Measurements from ENCODE around the gene HHATL. TPM values are rescaled to one million over a fixed set of nuclear protein-coding genes. Genes with fewer than 3 reads are reported as not detected.

HHATL gene
- total RNA-seq, 2 donors from 2014 or later: not detected

- peak; percentile 45 for ATAC-seq
- Mint-ChIP-seq H3K4me3 (no peak overlapping the region), H3K27me3 (peaks cover 4% of the 10 kb centered on the region), H3K4me1 (peaks cover 5% of the 10 kb centered on the region), H3K27ac (no peak overlapping the region), H3K36me3 (ENCODE audit: low read depth) (no peaks in the 10 kb centered on the region)
- no peaks in the 10 kb centered on the region for H3K9me3 ChIP-seq (ENCODE audit: control insufficient read depth, low read length, poor library complexity, severe bottlenecking)
- no peak for DNase-seq
These were observed 38.8 kb downstream of the HHATL start for GRCh38 chr3:42663581-42664437.

GRCh38 chr3:42662813-42663535, 39.6 kb downstream of the HHATL start:
- no peaks in the 10 kb centered on the region for H3K9me3 ChIP-seq (ENCODE audit: control insufficient read depth, low read length, poor library complexity, severe bottlenecking)
- Mint-ChIP-seq H3K36me3 (ENCODE audit: low read depth) (no peaks in the 10 kb centered on the region), H3K27ac (no peak overlapping the region), H3K4me3 (no peak overlapping the region), H3K27me3 (peaks cover 4% of the 10 kb centered on the region), H3K4me1 (peaks cover 5% of the 10 kb centered on the region)
- ATAC-seq (no peak), DNase-seq (no peak)

- Mint-ChIP-seq H3K4me3 (peak overlapping the region; percentile 19), H3K27me3 (no peaks in the 10 kb centered on the region), H3K27ac (no peak overlapping the region), H3K4me1 (peaks cover 5% of the 10 kb centered on the region), H3K36me3 (ENCODE audit: low read depth) (no peaks in the 10 kb centered on the region)
- no peaks in the 10 kb centered on the region for H3K9me3 ChIP-seq (ENCODE audit: control insufficient read depth, low read length, poor library complexity, severe bottlenecking)
- DNase-seq (no peak), ATAC-seq (no peak)
These were observed 40.4 kb downstream of the HHATL start for GRCh38 chr3:42662037-42662812.

GRCh38 chr3:42661593-42662022, 41.0 kb downstream of the HHATL start:
- Mint-ChIP-seq H3K4me3 (peak overlapping the region; percentile 19), H3K36me3 (ENCODE audit: low read depth) (no peaks in the 10 kb centered on the region), H3K4me1 (peaks cover 5% of the 10 kb centered on the region), H3K27me3 (no peaks in the 10 kb centered on the region), H3K27ac (no peak overlapping the region)
- no peak for ATAC-seq
- DNase-seq: no peak
- H3K9me3 ChIP-seq (ENCODE audit: control insufficient read depth, low read length, poor library complexity, severe bottlenecking): no peaks in the 10 kb centered on the region

GRCh38 chr3:42660898-42661297, 41.7 kb downstream of the HHATL start:
- no peaks in the 10 kb centered on the region for H3K9me3 ChIP-seq (ENCODE audit: control insufficient read depth, low read length, poor library complexity, severe bottlenecking)
- DNase-seq (no peak), ATAC-seq (peak; percentile 26)
- no peaks in the 10 kb centered on the region for H3K36me3 Mint-ChIP-seq (ENCODE audit: low read depth)
- H3K27me3 Mint-ChIP-seq: no peaks in the 10 kb centered on the region
- peaks cover 5% of the 10 kb centered on the region for H3K4me1 Mint-ChIP-seq
- no peak overlapping the region for H3K4me3 Mint-ChIP-seq
- H3K27ac Mint-ChIP-seq: no peak overlapping the region

- ATAC-seq: no peak
- DNase-seq: no peak
- H3K9me3 ChIP-seq (ENCODE audit: control insufficient read depth, low read length, poor library complexity, severe bottlenecking): no peaks in the 10 kb centered on the region
- Mint-ChIP-seq H3K27ac (peak overlapping the region; percentile 60), H3K36me3 (ENCODE audit: low read depth) (no peaks in the 10 kb centered on the region), H3K4me1 (peaks cover 5% of the 10 kb centered on the region), H3K27me3 (no peaks in the 10 kb centered on the region), H3K4me3 (no peak overlapping the region)
These were observed 42.4 kb downstream of the HHATL start for GRCh38 chr3:42660131-42660715.

GRCh38 chr3:42659451-42660130, 43.0 kb downstream of the HHATL start:
- no peaks in the 10 kb centered on the region for H3K36me3 Mint-ChIP-seq (ENCODE audit: low read depth)
- DNase-seq: no peak
- peaks cover 5% of the 10 kb centered on the region for H3K4me1 Mint-ChIP-seq
- H3K27me3 Mint-ChIP-seq: no peaks in the 10 kb centered on the region
- no peak for ATAC-seq
- peak overlapping the region; percentile 60 for H3K27ac Mint-ChIP-seq
- H3K4me3 Mint-ChIP-seq: no peak overlapping the region
- H3K9me3 ChIP-seq (ENCODE audit: control insufficient read depth, low read length, poor library complexity, severe bottlenecking): no peaks in the 10 kb centered on the region

GRCh38 chr3:42658771-42659390, 43.7 kb downstream of the HHATL start:
- ATAC-seq: no peak
- DNase-seq: no peak
- Mint-ChIP-seq H3K36me3 (ENCODE audit: low read depth) (no peaks in the 10 kb centered on the region), H3K27ac (no peak overlapping the region), H3K4me3 (no peak overlapping the region), H3K4me1 (peaks cover 5% of the 10 kb centered on the region), H3K27me3 (no peaks in the 10 kb centered on the region)
- no peaks in the 10 kb centered on the region for H3K9me3 ChIP-seq (ENCODE audit: control insufficient read depth, low read length, poor library complexity, severe bottlenecking)

- Mint-ChIP-seq H3K27ac (peak overlapping the region; percentile 29), H3K4me1 (peaks cover 10% of the 10 kb centered on the region), H3K36me3 (ENCODE audit: low read depth) (no peaks in the 10 kb centered on the region), H3K4me3 (no peak overlapping the region), H3K27me3 (no peaks in the 10 kb centered on the region)
- DNase-seq (no peak), ATAC-seq (no peak)
- no peaks in the 10 kb centered on the region for H3K9me3 ChIP-seq (ENCODE audit: control insufficient read depth, low read length, poor library complexity, severe bottlenecking)
These were observed 44.4 kb downstream of the HHATL start for GRCh38 chr3:42658091-42658770.

GRCh38 chr3:42657675-42658074, 44.9 kb downstream of the HHATL start:
- Mint-ChIP-seq H3K27me3 (no peaks in the 10 kb centered on the region), H3K4me1 (peaks cover 14% of the 10 kb centered on the region), H3K27ac (peak overlapping the region; percentile 29), H3K36me3 (ENCODE audit: low read depth) (no peaks in the 10 kb centered on the region), H3K4me3 (no peak overlapping the region)
- no peaks in the 10 kb centered on the region for H3K9me3 ChIP-seq (ENCODE audit: control insufficient read depth, low read length, poor library complexity, severe bottlenecking)
- no peak for ATAC-seq
- DNase-seq: no peak

- peaks cover 4% of the 10 kb centered on the region for H3K27me3 Mint-ChIP-seq
- H3K9me3 ChIP-seq (ENCODE audit: control insufficient read depth, low read length, poor library complexity, severe bottlenecking): no peaks in the 10 kb centered on the region
- no peaks in the 10 kb centered on the region for H3K36me3 Mint-ChIP-seq (ENCODE audit: low read depth)
- peak overlapping the region; percentile 59 for H3K27ac Mint-ChIP-seq
- H3K4me3 Mint-ChIP-seq: no peak overlapping the region
- H3K4me1 Mint-ChIP-seq: peaks cover 20% of the 10 kb centered on the region
- ATAC-seq (no peak), DNase-seq (no peak)
These were observed 45.7 kb downstream of the HHATL start for GRCh38 chr3:42656680-42657610.
